Renal cortex interstitium (tissue), 15 donors: ENCODE measurements around the gene CIB2. TPM values are rescaled to one million over a fixed set of nuclear protein-coding genes. Genes with fewer than 3 reads are reported as not detected.

Experiments used
- DNase-seq, 11 donors: peaks; one replicate each; pipeline ENCODE4 v3.0.0-alpha.2; 2013; ENCODE audit warnings: low read depth in 9 of 11, low spot score in 4 of 11; ENCODE audit errors: extremely low read depth in 1 of 11
- long read RNA-seq, 16 experiments: transcript quantifications; one replicate each; lab custom pipeline, GENCODE V29; 2026
- polyA plus RNA-seq, 3 donors: library from polyadenylated mRNA; unstranded; fragments of 120-200 nt; gene quantifications; one replicate each; pipeline ENCODE4 v1.2.1, GENCODE V29; 2013; ENCODE audit not compliant: insufficient read length in 3 of 3

The CIB2 gene
- polyA plus RNA-seq = 10 to 100 TPM; 27.6 to 38.4 (median 29.0) TPM
- long read RNA-seq, donor 1, transcript CIB2-201 (6 exons, 1,598 nt) = major isoform, 8 of 8 reads
- long read RNA-seq, donor 1, partial matches to known transcripts = 0 of 8 reads
- long read RNA-seq, donor 1, other reads (novel, unspliced or antisense) = 0 of 8 reads
- long read RNA-seq, donor 2, transcript CIB2-201 (6 exons, 1,598 nt) = major isoform, 7 of 10 reads
- long read RNA-seq, donor 2, partial matches to known transcripts = 0 of 10 reads
- long read RNA-seq, donor 2, other reads (novel, unspliced or antisense) = 0 of 10 reads
- long read RNA-seq, donor 3, transcript CIB2-201 (6 exons, 1,598 nt) = major isoform, 13 of 18 reads
- long read RNA-seq, donor 3, partial matches to known transcripts = 0 of 18 reads
- long read RNA-seq, donor 3, other reads (novel, unspliced or antisense) = 0 of 18 reads
- long read RNA-seq, donor 4, transcript CIB2-201 (6 exons, 1,598 nt) = major isoform, 12 of 12 reads
- long read RNA-seq, donor 4, partial matches to known transcripts = 0 of 12 reads
- long read RNA-seq, donor 4, other reads (novel, unspliced or antisense) = 0 of 12 reads
- long read RNA-seq, donor 5 = 0 reads
- long read RNA-seq, donor 6, transcript CIB2-201 (6 exons, 1,598 nt) = major isoform, 5 of 7 reads
- long read RNA-seq, donor 6, partial matches to known transcripts = 0 of 7 reads
- long read RNA-seq, donor 6, other reads (novel, unspliced or antisense) = 0 of 7 reads
- long read RNA-seq, donor 7, transcript CIB2-201 (6 exons, 1,598 nt) = major isoform, 14 of 16 reads
- long read RNA-seq, donor 7, partial matches to known transcripts = 0 of 16 reads
- long read RNA-seq, donor 7, other reads (novel, unspliced or antisense) = 0 of 16 reads
- long read RNA-seq, donor 8 = 0 reads
- long read RNA-seq, donor 9, partial matches to known transcripts = 0 of 2 reads
- long read RNA-seq, donor 9, other reads (novel, unspliced or antisense) = 0 of 2 reads
- long read RNA-seq, donor 10, transcript CIB2-201 (6 exons, 1,598 nt) = major isoform, 5 of 12 reads
- long read RNA-seq, donor 10, partial matches to known transcripts = 5 of 12 reads
- long read RNA-seq, donor 10, other reads (novel, unspliced or antisense) = 0 of 12 reads
- long read RNA-seq, donor 11, transcript CIB2-201 (6 exons, 1,598 nt) = major isoform, 5 of 5 reads
- long read RNA-seq, donor 11, partial matches to known transcripts = 0 of 5 reads
- long read RNA-seq, donor 11, other reads (novel, unspliced or antisense) = 0 of 5 reads
- long read RNA-seq, donor 12, partial matches to known transcripts = 0 of 6 reads
- long read RNA-seq, donor 12, other reads (novel, unspliced or antisense) = 0 of 6 reads
- long read RNA-seq, donor 13 = 0 reads
- long read RNA-seq, donor 14, transcript CIB2-201 (6 exons, 1,598 nt) = major isoform, 10 of 11 reads
- long read RNA-seq, donor 14, partial matches to known transcripts = 0 of 11 reads
- long read RNA-seq, donor 14, other reads (novel, unspliced or antisense) = 0 of 11 reads
- long read RNA-seq, donor 15, partial matches to known transcripts = 0 of 1 reads
- long read RNA-seq, donor 15, other reads (novel, unspliced or antisense) = 0 of 1 reads
- long read RNA-seq, donor 16, transcript CIB2-201 (6 exons, 1,598 nt) = major isoform, 20 of 25 reads
- long read RNA-seq, donor 16, partial matches to known transcripts = 5 of 25 reads
- long read RNA-seq, donor 16, other reads (novel, unspliced or antisense) = 0 of 25 reads

GRCh38 chr15:78131295-78132061 lies at the start of gene CIB2:
TSS of gene CIB2 (minus strand) at chr15:78131445. CDS start at chr15:78131215, 230 bp downstream.
- peak; percentile 54 to 85 (median 74) for DNase-seq

DNA sequence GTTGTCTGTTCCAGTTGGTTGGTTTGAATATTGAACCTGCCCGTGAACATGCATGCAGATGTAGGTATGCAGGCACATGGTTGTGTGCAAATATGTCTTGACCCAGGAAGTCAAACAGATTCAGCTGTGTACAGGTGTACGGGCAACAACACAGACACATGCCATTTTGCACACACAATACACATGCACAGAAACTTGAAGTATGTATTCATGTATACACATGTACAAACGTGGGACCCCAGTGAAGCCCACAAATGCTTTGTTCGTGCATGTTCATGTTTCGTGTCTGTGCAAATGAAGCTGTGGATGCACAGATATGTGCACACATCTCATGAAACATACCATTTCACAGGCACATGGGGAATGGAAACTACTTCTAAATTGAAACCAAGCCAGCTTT lies 48.7 kb upstream of the CIB2 start:
- DNase-seq = no peak

- no peak for DNase-seq
These were observed 48.1 kb upstream of the CIB2 start for GRCh38 chr15:78179286-78179840.

DNA sequence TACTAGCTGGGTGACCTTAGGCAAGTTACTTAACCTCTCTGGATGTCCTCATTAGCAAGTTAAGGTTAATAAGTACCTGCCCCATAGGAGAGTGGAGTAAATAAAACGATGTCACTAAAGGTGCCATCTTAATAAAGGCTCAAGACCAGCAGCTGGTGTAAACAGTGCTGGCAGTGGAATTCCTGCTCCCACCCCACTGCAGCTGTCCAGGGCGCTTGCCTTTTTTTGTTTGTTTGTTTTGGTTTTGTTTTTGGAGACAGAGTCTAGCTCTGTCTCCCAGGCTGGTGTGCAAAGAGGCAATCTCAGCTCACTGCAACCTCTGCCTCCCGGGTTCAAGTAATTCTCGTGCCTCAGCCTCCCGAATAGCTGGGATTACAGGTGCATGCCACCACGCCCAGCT lies 46.8 kb upstream of the CIB2 start:
- no peak for DNase-seq

- peak in 5 of 11 donors; percentile 4 to 12 (median 7) for DNase-seq
These were observed 46.2 kb upstream of the CIB2 start for GRCh38 chr15:78177447-78177873.

GRCh38 chr15:78175330-78175729 lies 44.1 kb upstream of the CIB2 start:
- no peak for DNase-seq

DNA sequence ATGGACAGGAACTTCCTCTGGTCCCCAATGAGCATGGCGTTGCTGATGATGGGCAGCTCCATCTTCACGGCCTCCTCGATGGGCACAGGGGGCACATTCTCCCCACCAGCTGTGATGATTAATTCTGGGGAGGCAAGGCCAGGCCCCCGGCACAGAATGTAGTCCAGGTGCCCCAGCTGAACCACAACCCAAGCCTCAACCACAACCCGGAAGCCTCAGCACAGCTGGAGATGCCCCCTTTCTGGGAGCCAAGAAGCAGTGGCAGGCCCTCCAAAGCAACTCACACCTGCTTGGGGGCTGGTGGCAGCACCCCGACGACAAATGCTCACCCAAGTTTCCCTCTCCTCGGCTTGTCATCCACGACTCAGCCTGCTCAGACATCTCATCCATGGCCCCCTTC lies 43.2 kb upstream of the CIB2 start:
- DNase-seq = no peak

- no peak for DNase-seq
These were observed 40.7 kb upstream of the CIB2 start for GRCh38 chr15:78171864-78172472.

GRCh38 chr15:78170848-78171773 lies 39.9 kb upstream of the CIB2 start:
- DNase-seq = no peak

- DNase-seq = no peak
These were observed 37.4 kb upstream of the CIB2 start for GRCh38 chr15:78168608-78169007.

DNA sequence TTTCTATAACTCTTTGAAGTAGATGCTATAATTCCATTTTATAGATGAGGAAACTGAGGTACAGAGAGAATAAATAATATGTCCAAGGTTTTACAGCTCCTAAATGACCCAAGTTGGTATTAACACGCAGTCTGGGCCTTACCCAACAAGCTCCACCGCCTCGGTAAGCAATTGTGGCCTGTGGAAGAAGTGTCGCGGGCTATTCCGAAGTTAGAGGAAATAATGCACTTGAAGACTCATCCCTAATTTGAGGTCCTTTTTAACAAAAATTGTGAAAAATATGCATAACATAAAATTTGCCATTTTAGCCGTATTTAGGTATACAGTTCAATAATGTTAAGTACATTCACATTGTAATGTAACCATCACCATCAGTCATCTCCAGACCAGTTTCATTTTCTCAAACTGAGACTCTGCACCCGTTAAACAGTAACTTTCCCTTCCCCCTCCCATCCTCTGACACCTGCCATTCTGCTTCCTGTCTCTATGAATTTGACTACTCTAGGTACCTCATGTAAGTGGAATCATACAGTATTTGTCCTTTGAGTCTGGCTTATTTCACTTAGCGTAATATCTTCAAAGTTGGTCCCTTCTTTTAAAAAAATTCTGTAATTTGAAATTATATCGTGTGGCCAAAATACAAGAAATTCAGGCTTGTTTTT lies 36.1 kb upstream of the CIB2 start:
- no peak for DNase-seq

DNA sequence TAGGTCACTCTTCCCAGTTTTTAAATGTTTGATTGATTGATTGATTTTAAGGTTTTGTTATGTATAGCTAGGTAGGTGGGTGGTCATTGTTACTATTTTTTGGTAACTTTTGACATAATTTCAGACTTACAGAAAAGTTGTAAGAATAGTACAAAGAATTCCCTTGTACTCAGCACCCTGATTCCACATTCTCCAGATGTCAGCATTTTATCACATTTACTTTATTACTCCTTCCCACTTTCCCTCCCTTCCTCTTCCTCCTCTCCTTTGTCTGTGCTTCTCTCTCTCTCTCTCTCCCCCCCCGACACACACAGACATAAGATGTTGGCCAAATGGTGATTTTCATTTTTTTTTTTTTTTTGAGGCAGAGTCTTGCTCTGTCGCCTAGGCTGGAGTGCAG lies 32.8 kb upstream of the CIB2 start:
- no peak for DNase-seq

DNA sequence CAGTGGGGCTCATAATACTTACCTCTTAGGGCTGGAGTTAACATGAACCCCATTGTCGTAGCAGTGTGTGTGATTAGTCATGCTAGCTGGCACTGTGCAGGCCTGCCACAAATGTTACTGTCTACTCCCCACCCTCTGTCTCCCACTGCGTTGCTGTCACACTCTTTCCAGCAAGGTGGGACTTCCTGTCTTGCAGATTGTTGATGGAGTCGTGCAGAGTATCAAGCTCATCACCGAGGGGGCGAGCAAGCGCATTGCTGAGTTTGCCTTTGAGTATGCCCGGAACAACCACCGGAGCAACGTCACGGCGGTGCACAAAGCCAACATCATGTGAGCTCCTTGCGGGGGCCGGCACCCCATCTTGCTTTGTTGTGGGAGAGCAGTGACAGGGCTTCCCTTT lies 30.8 kb upstream of the CIB2 start:
- DNase-seq = no peak

- no peak for DNase-seq
These were observed 28.1 kb upstream of the CIB2 start for GRCh38 chr15:78159395-78159794.

DNA sequence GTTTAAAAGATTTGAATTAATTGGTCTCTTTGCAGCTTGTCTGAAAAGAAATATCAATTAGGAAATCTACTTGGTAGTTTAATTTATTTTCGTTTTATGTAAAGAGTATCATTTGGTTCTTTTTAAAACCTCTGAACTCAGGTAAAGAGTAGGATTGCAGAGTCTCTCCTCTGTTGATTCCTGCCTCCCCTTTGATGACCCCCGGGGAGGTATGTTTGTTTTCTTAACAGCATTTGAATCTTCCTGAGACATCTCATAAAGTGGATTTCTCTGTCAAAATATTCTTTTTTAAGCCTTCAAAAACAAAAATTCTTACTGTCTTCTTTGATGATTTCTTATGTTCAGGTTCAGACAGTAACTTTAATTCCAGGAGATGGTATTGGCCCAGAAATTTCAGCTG lies 26.0 kb upstream of the CIB2 start:
- DNase-seq = no peak
